IPS-18a (cell line): ENCODE results near the gene THSD7A.

Experiments used
- H3K27ac ChIP-seq: one replicate; pipeline ENCODE4 v1.5.1; 2013; ENCODE audit warnings: low read length
- H3K27me3 ChIP-seq: one replicate; pipeline ENCODE4 v1.6.1; 2013; ENCODE audit warnings: mild to moderate bottlenecking, low read length; ENCODE audit not compliant: control insufficient read depth, insufficient read depth
- H3K36me3 ChIP-seq: one replicate; pipeline ENCODE4 v1.6.1; 2013; ENCODE audit warnings: low read depth, low read length; ENCODE audit not compliant: control insufficient read depth
- H3K4me1 ChIP-seq: one replicate; pipeline ENCODE4 v1.6.1; 2013; ENCODE audit warnings: low read depth, low read length; ENCODE audit not compliant: control insufficient read depth
- H3K4me3 ChIP-seq: one replicate; pipeline ENCODE4 v1.5.1; 2013; ENCODE audit warnings: low read length
- H3K9ac ChIP-seq: one replicate; pipeline ENCODE4 v1.6.1; 2013; ENCODE audit warnings: mild to moderate bottlenecking, low read length, moderate library complexity
- H3K9me3 ChIP-seq: one replicate; pipeline ENCODE4 v1.6.1; 2013; ENCODE audit warnings: low read depth, low read length; ENCODE audit not compliant: control insufficient read depth

The THSD7A gene

DNA sequence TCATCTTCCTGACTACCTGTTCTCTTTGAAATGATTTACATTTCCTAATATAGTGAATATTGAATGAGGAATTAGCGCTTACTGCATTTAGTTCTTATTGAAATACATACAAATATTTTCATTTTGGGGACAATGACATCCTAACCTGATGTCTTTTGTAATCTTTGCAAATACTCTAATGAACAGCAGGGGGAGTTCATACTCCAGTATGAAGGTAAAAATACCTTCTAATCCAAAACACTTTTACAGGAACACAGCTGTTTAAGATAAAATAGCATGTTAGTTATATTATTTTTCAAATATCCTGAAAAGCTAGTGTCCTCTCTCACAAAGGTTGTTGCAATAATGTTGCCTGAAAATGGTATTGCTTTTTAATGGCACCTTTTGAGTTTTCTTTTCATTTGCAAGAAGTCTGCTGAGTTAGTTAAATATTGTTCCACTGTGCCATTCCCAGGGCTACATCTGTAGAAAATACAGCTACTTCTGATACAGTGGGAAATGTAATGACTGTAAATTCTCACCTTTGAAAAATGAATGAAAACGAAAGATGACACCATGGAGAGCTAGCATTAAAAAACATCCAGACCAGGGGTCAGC lies 458.4 kb downstream of the THSD7A start:
- no peaks in the 10 kb centered on the region for H3K4me1 ChIP-seq
- H3K9me3 ChIP-seq, result no peaks in the 10 kb centered on the region
- H3K27ac ChIP-seq, result no peak overlapping the region
- H3K36me3 ChIP-seq, result no peaks in the 10 kb centered on the region
- H3K27me3 ChIP-seq, result no peaks in the 10 kb centered on the region
- no peak overlapping the region for H3K9ac ChIP-seq
- no peak overlapping the region for H3K4me3 ChIP-seq

DNA sequence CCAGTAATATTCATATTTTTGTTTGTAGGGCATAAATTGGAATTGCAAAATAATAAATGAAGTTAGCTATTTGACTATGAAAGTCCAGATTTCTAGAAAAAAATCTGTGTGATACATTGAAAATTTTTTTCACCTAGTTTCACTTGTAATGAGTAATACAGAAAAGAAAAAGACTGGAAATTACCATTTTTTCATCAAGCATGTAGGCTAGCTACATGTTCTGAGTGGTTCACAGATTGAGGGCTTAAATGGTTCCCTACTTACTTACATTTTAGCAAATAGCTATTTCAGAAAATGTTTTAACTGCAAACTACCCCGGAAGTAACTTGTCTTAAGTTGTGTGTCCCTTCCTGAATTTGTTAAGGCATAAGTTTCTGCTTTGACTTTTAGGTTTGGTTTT lies 462.3 kb downstream of the THSD7A start:
- Histone ChIP-seq H3K27ac (no peak overlapping the region), H3K4me3 (no peak overlapping the region)

DNA sequence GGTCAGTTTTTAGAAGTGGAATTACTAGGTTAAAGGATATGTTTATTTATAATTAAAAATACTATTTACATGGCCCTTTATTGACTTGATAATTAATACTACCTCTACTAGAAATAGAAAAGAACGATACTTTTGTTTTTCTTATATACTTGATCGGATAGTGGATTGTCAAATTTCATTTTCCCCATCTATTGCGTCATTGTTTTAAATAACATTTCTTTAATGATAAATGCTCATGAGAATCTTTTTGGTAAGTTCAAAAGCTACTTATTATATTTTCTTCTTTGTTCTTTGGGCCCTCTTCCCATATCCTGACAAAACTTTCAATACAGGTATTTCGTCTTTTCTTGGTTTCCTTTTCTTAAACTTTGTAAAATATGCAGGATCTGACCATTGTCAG lies 465.9 kb downstream of the THSD7A start:
- H3K4me3 ChIP-seq, result no peak overlapping the region
- no peak overlapping the region for H3K27ac ChIP-seq
- no peaks in the 10 kb centered on the region for H3K36me3 ChIP-seq
- no peaks in the 10 kb centered on the region for H3K9me3 ChIP-seq
- no peak overlapping the region for H3K9ac ChIP-seq
- no peaks in the 10 kb centered on the region for H3K27me3 ChIP-seq
- peaks cover 4% of the 10 kb centered on the region for H3K4me1 ChIP-seq

More for the DNA sequence above, 462.3 kb downstream of the THSD7A start:
- no peaks in the 10 kb centered on the region for H3K36me3 ChIP-seq
- H3K27me3 ChIP-seq, result no peaks in the 10 kb centered on the region
- H3K4me1 ChIP-seq, result peaks cover 4% of the 10 kb centered on the region
- H3K9me3 ChIP-seq, result no peaks in the 10 kb centered on the region
- H3K9ac ChIP-seq, result no peak overlapping the region

DNA sequence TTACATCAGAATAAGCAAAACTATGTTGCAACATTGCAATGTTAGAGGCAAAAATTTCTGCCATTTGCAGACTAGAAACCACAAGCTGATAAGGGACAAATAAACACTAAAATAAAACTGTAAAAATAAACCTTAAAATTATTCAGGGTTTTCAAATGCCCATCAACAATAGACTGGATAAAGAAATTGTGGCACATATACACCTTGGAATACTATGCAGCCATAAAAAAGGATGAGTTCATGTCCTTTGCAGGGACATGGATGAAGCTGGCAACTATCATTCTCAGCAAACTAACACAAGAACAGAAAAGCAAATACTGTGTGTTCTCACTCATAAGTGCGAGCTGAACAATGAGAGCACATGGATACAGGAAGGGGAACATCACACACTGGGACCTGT lies 473.4 kb downstream of the THSD7A start:
- H3K4me1 ChIP-seq, result no peaks in the 10 kb centered on the region
- no peak overlapping the region for H3K27ac ChIP-seq
- no peaks in the 10 kb centered on the region for H3K9me3 ChIP-seq
- H3K27me3 ChIP-seq, result no peaks in the 10 kb centered on the region
- no peak overlapping the region for H3K4me3 ChIP-seq
- H3K9ac ChIP-seq, result no peak overlapping the region
- no peaks in the 10 kb centered on the region for H3K36me3 ChIP-seq

DNA sequence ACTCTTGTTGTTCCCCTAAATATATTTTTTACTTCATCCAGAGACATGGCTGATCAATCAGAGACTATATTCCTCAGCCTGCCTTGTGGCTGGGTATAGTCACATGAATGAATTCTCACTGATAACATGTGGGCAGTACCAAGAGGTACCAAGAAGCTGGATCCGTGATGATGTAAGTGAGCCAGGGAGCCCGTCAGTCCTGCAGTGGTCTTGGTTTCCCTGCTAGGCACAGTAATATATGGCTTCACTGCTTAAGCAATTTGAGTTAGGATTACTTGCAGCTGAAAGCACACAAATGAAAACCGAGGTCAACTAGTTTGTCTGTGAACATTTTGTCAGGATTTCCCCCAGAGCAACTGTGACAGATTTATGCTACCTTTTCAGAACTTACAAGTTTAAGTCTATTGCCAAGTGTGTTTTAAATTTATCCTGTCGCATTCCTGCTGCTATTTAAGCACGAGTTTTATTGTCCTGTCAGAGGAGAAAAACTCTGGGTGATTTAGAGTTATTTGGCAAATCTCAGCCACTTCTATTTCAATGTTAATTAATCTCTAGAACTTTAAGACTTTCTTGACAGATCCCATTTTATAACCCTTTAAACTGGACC lies 476.5 kb downstream of the THSD7A start:
- no peak overlapping the region for H3K27ac ChIP-seq
- no peak overlapping the region for H3K9ac ChIP-seq
- H3K36me3 ChIP-seq, result no peaks in the 10 kb centered on the region
- no peak overlapping the region for H3K4me3 ChIP-seq
- no peaks in the 10 kb centered on the region for H3K27me3 ChIP-seq
- no peaks in the 10 kb centered on the region for H3K9me3 ChIP-seq
- no peaks in the 10 kb centered on the region for H3K4me1 ChIP-seq

DNA sequence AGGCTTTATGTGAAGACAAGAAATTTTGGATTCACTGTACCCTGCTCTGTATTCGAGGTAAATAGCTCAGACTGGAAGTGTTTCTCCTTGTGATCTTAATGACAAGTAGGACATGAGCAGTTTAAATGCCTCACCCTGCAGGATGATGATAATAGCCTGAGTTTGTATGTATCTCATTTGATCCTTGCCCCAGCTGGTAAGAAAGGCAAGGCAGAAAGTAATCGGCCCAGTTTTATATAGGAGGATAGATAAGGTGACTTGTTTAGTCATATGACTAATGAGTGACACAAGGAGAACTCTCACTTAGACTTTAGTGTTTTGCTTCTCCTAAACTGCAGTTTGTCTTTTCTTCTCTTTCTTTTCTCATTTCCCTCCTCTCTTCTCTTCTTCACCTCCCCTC lies 485.7 kb downstream of the THSD7A start:
- Histone ChIP-seq H3K36me3 (no peaks in the 10 kb centered on the region), H3K27ac (no peak overlapping the region)

DNA sequence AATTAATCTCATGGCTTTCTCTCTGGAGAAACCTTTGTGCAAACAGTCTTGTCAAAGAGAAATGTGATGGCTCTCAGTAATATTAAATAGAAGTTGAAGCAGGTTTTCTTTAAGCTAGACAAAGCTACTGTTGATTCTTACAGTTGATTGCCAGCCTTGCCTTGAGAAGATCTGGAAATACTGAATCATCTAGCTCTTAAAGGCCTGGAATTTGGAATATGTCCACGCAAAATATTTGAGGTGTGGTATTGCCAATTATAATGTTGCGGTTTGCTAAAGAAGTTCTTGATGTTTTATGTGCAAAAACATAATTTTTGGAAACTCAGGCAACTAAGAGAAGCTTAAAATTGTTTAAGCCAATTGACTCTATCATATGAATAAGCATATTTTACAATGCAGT lies 486.4 kb downstream of the THSD7A start:
- H3K4me1 ChIP-seq, result peaks cover 4% of the 10 kb centered on the region
- H3K27ac ChIP-seq, result no peak overlapping the region
- no peaks in the 10 kb centered on the region for H3K9me3 ChIP-seq
- no peaks in the 10 kb centered on the region for H3K36me3 ChIP-seq
- no peak overlapping the region for H3K4me3 ChIP-seq
- H3K9ac ChIP-seq, result no peak overlapping the region
- H3K27me3 ChIP-seq, result no peaks in the 10 kb centered on the region

More for the DNA sequence above, 485.7 kb downstream of the THSD7A start:
- Histone ChIP-seq H3K4me3 (no peak overlapping the region), H3K9me3 (no peaks in the 10 kb centered on the region), H3K9ac (no peak overlapping the region), H3K27me3 (no peaks in the 10 kb centered on the region), H3K4me1 (peaks cover under 1% of the 10 kb centered on the region)

DNA sequence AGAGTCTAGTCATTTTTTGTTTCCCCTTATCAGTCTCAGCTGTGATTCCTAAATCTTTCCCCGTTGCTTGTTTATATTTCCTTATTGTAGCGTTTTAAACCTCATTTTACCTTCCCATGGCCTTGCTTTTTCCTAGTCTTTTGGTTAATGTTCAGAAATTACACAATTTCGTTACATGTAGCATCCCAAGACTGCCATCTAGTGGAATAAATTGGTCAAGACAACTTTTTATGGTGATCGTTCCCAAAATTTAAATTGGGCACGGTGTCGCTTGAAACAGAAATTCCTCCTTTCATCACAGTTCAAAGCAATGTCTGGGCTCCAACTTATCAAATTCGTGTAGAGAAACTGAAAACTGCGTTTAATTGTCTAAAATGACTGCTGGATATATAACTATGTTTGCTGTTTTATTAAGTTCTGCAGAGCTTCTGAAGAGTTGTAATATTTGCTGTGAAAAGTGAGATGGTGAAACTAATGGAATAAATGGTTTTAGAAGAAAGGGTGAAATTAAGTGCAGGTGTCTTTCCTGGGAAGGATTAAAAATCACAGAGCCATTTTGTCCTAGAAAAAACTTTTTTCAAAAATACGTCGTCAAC lies 488.1 kb downstream of the THSD7A start:
- Histone ChIP-seq H3K36me3 (no peaks in the 10 kb centered on the region), H3K9ac (no peak overlapping the region), H3K27ac (no peak overlapping the region), H3K4me3 (no peak overlapping the region), H3K4me1 (peaks cover 4% of the 10 kb centered on the region), H3K9me3 (no peaks in the 10 kb centered on the region), H3K27me3 (no peaks in the 10 kb centered on the region)

DNA sequence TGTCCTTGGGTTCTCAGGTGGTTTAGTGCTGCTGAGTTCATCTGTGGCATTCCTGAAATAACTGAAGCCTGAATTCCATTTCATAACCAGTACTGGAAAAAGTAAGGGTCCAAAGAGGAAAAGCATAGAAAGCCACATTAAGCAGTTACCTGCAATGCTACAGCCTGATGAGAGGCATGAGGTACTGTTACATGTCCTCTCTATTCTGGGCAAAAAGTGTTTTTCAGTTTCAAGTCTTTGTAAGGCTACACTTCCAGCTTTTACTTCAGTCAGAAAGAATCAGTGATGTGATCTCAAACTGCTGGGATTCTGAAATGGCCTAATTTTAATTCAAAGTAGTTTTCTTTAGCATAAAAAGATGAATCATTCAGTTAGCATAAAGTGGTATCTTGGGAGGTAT lies 488.9 kb downstream of the THSD7A start:
- Histone ChIP-seq H3K36me3 (no peaks in the 10 kb centered on the region), H3K27ac (no peak overlapping the region), H3K9ac (no peak overlapping the region), H3K4me1 (peaks cover 4% of the 10 kb centered on the region), H3K4me3 (no peak overlapping the region), H3K9me3 (no peaks in the 10 kb centered on the region), H3K27me3 (no peaks in the 10 kb centered on the region)

DNA sequence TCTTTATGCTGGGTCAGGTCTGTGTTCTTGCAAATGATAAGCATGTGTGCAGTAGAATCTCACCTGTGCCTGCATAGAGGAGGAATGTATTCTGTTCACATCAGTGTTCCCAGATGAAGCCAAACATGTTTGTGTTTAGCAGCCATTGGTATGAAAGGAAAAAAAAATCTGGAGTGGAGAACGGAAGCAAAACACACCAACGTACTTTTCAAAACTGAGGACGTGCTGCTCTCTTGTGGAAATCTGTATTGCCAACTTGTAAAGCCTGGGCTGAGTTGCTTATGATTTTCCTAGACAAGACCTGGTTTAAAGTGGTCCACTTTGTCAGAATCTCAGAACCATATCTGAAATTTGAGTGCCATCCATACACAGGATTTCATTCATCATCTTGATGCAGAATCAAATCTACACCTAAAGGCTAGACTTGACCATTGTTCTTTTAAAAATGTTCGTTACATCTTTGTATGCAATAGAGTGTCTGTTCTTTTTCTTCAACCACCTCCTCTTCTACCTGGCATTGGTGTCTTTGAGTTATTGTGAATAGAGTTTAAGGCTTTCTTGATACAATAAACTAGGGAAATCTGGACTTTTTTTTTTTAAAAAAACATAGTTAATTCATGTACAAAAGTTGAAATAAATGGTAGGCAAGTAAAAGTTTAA lies 490.6 kb downstream of the THSD7A start:
- no peak overlapping the region for H3K4me3 ChIP-seq
- no peaks in the 10 kb centered on the region for H3K9me3 ChIP-seq
- no peaks in the 10 kb centered on the region for H3K36me3 ChIP-seq
- no peak overlapping the region for H3K27ac ChIP-seq
- H3K4me1 ChIP-seq, result peaks cover 4% of the 10 kb centered on the region
- H3K9ac ChIP-seq, result peak overlapping the region; percentile 9
- H3K27me3 ChIP-seq, result no peaks in the 10 kb centered on the region

DNA sequence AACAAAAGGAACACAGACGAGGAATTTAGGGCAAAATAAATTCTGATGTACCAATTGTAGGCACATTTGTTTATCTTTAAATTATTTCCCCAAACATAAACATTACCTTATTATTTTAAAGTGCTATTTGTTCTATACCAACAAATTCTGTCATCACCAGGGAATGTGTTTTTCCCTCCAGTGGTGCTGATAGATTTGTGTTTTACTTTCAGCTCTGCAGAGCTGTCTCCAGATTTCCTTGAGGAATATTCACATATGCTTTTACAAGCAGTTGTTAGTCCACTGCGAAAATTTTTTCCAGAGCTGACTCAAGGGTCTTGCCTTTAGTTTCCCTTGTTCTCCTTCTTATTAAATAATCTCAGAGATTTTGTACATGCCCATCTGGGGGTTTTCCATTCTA lies 495.6 kb downstream of the THSD7A start:
- H3K27ac ChIP-seq, result no peak overlapping the region
- H3K9me3 ChIP-seq, result no peaks in the 10 kb centered on the region
- no peak overlapping the region for H3K4me3 ChIP-seq
- peaks cover 4% of the 10 kb centered on the region for H3K4me1 ChIP-seq
- H3K27me3 ChIP-seq, result no peaks in the 10 kb centered on the region
- no peaks in the 10 kb centered on the region for H3K36me3 ChIP-seq
- no peak overlapping the region for H3K9ac ChIP-seq
